Measurements from ENCODE around the gene CDK2AP2.

DNA sequence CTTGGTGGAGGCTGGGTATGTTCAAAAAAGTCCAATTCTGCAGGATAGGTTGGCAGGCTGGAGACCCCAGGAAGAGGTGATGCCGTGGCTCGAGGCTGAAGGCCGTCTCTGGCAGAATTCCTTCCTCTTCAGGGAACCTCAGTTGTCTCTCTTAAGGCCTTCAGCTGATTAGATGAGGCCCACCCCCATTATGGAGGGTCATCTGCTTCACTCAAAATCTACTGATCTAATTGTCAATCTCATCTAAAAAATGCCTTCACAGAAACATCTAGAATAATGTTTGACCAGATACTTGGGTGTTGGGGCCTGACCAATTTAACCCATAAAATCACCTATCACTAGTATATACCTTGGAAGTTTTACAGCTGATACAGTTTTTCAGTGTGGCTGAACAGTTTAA is 48.3 kb upstream of the CDK2AP2 start:
- TF ChIP-seq, protein P1, sequence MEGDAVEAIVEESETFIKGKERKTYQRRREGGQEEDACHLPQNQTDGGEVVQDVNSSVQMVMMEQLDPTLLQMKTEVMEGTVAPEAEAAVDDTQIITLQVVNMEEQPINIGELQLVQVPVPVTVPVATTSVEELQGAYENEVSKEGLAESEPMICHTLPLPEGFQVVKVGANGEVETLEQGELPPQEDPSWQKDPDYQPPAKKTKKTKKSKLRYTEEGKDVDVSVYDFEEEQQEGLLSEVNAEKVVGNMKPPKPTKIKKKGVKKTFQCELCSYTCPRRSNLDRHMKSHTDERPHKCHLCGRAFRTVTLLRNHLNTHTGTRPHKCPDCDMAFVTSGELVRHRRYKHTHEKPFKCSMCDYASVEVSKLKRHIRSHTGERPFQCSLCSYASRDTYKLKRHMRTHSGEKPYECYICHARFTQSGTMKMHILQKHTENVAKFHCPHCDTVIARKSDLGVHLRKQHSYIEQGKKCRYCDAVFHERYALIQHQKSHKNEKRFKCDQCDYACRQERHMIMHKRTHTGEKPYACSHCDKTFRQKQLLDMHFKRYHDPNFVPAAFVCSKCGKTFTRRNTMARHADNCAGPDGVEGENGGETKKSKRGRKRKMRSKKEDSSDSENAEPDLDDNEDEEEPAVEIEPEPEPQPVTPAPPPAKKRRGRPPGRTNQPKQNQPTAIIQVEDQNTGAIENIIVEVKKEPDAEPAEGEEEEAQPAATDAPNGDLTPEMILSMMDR (IDR thresholded peaks at IDR 0.05): no peak
- TF ChIP-seq EP300 (IDR thresholded peaks at IDR 0.05) (no peak), KDM1A (IDR thresholded peaks at IDR 0.05; ENCODE audit: low read depth) (no peak), NR3C1 (IDR thresholded peaks at IDR 0.05) (no peak), EHF (CRISPR knock-in tag; IDR thresholded peaks at IDR 0.05) (no peak), RCOR1 (IDR thresholded peaks at IDR 0.05; ENCODE audit: low read depth, low read length) (no peak), RARB (CRISPR knock-in tag; IDR thresholded peaks at IDR 0.05) (no peak), MYC (IDR thresholded peaks at IDR 0.05; ENCODE audit: borderline replicate concordance, low read length) (no peak), CEBPB (IDR thresholded peaks at IDR 0.05) (no peak)
- TF ChIP-seq, protein P2, sequence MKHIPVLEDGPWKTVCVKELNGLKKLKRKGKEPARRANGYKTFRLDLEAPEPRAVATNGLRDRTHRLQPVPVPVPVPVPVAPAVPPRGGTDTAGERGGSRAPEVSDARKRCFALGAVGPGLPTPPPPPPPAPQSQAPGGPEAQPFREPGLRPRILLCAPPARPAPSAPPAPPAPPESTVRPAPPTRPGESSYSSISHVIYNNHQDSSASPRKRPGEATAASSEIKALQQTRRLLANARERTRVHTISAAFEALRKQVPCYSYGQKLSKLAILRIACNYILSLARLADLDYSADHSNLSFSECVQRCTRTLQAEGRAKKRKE (CRISPR knock-in tag; IDR thresholded peaks at IDR 0.05; ENCODE audit: low read depth): no peak
